Astrocyte (in vitro differentiated cells and primary cell): ENCODE results near the gene ACTL6B.

Source experiments
- EZH2 ChIP-seq: IDR thresholded peaks from 2 replicates; pipeline ENCODE4 v1.6.1; 2012; ENCODE audit warnings: mild to moderate bottlenecking, low read length, inconsistent platforms; ENCODE audit not compliant: insufficient read depth
- TF ChIP-seq, protein P1 (sequence below): IDR thresholded peaks from 2 replicates; pipeline ENCODE4 v1.5.1; 2011; ENCODE audit warnings: low read depth, mild to moderate bottlenecking, inconsistent platforms, low read length, moderate library complexity; ENCODE audit not compliant: insufficient read depth

DNA sequence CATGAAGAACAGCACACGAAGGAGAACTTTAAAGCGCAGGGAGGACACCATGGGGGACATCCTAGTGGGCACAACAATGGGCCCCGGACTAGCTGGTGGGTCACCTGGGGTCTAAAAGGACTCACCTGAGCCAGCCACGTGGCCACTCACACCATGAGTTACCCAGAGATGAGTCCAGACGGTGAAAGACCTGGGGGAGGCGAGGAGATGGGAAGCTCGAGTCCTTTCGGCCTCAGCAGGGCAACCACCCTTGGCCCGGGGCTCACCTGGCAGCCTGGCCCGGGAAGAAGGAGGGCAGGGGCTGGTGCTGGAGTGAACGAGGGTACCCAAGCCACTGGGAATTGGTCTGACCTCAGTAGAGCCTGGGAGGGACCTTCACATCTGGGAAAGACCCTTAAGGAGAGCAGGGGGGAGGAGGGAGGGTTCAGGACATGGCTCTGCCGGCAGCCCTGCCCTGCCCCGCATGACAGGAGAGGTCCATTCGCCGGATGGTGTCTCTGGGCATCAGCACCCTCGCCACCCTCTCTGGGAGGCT, 32.1 kb upstream of the ACTL6B start:
- TF ChIP-seq, protein P1, sequence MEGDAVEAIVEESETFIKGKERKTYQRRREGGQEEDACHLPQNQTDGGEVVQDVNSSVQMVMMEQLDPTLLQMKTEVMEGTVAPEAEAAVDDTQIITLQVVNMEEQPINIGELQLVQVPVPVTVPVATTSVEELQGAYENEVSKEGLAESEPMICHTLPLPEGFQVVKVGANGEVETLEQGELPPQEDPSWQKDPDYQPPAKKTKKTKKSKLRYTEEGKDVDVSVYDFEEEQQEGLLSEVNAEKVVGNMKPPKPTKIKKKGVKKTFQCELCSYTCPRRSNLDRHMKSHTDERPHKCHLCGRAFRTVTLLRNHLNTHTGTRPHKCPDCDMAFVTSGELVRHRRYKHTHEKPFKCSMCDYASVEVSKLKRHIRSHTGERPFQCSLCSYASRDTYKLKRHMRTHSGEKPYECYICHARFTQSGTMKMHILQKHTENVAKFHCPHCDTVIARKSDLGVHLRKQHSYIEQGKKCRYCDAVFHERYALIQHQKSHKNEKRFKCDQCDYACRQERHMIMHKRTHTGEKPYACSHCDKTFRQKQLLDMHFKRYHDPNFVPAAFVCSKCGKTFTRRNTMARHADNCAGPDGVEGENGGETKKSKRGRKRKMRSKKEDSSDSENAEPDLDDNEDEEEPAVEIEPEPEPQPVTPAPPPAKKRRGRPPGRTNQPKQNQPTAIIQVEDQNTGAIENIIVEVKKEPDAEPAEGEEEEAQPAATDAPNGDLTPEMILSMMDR, result no peak
- no peak for TF ChIP-seq EZH2
